Uterine smooth muscle cell (primary cell): Measurements from ENCODE around the gene DDX59. TPM values are rescaled to one million over a fixed set of nuclear protein-coding genes. Genes with fewer than 3 reads are reported as not detected.

Experiments
- total RNA-seq: library from RNA; depleted of rRNA; stranded (reverse); fragments of >200 nt; gene quantifications from 2 replicates; pipeline ENCODE4 v1.2.3, GENCODE V29; 2014

Gene DDX59
- 22.1 and 23.5 TPM in 2 replicates for total RNA-seq

DNA sequence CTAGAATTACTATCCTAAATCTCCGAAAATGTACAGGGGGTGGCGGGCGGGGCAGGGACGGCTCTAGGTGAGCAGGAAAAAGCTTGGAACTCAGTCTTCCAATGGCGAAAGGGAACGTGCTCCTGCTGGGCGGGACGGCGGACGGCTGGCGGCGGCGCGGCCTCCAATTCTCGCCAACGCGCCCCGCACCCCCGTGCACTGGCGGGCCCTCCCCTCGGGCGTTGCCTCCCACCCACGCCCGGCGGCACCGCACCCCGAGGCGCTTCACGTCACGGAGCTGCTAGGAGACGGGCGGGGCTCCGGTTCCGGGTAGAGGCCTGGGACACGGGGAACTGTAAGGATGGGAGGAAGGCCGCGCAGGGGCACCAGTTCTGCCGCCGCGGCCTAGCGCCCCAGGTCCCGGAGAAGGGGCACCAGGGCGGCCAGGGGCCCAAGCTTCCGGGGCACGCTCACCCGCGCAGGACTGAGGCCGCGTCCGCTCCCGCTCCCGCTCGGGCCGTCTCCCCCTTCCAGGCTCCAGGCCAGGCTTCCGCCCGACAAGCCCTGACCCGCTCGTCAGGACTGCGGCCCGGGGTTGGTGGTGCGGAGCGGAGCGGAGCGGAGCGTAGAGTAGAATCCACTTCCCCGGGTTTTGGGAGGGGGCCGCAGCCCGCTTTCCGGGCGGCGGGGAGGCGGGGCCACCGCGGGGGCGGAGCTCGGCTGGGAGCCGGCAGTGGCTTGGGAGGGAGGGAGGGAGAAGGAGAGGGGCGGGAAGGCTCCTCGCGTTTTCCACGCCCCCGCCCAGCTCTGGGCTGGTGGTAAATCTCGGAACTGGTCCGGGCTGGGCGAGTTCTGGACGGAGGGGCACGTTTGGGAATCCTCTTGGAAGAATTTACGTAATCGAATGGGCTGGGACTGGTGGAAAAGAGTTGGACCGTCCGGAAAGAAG lies at the start of gene DDX59:
TSS of gene DDX59 (minus strand) at position 594 of the 928 bp plus-strand sequence. CDS start 3,167 bp downstream, outside the sequence.

DNA sequence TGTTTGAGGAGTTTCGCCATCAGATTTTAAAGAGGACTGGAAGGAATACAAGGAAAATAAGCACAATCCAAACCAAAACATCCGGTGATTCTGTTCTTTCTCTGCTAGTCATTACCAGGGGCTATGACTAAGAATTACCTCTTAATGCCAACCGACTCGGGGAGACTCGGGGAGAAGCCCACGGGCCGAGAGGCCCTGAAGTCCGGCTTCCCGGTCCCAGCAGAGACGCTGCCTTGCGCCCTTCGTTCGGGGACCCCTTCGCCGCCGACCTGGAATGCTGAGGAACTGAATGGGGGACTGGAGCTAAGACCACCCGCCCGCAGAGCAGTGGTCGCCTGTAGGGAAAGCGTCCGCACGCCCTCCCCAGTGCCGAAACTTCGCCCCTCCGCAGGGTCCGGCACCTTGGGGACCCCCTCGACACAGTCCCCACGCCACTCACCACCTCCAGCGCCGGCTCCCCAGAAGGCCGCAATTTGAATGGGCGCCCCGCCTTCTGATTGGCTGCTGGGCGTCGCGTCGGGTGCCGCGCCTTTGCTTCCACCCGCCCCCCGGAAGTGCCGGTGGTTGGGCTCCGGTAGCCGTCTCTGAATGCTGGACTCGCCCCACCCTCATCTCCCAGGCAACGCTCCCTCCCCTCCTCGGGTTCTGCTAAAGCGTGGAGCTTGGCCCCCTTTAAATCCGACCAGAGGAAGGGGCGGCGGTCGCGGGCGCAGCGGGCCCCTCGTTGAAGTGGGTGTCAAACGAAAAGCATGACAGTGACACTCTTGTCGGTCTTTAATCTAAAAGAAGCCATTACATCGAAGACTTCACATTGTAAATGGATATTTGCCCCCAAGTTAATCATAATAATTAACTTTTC lies 49.2 kb downstream of the DDX59 start, which contains the start of gene KIF14:
TSS of gene KIF14 (minus strand) at position 479 of the 859 bp plus-strand sequence. CDS start 2,028 bp downstream, outside the sequence.

Other genes starting within 250 kb of the DDX59 start
- gene KIF14, start 49.2 kb downstream of the DDX59 start, total RNA-seq = 8.5 and 32.2 TPM in 2 replicates
- gene CAMSAP2, start 69.0 kb upstream of the DDX59 start, total RNA-seq = 32.3 and 36.6 TPM in 2 replicates
- not detected in 2 replicates for gene GPR25, start 203.1 kb upstream of the DDX59 start, total RNA-seq
- gene INAVA, start 225.0 kb upstream of the DDX59 start, total RNA-seq = not detected in 2 replicates